ENCODE results near the gene FILIP1. TPM values are rescaled to one million over a fixed set of nuclear protein-coding genes. Genes with fewer than 3 reads are reported as not detected.

Gene FILIP1
- total RNA-seq, 1 donor from 2014 or later = 71.9 TPM

DNA sequence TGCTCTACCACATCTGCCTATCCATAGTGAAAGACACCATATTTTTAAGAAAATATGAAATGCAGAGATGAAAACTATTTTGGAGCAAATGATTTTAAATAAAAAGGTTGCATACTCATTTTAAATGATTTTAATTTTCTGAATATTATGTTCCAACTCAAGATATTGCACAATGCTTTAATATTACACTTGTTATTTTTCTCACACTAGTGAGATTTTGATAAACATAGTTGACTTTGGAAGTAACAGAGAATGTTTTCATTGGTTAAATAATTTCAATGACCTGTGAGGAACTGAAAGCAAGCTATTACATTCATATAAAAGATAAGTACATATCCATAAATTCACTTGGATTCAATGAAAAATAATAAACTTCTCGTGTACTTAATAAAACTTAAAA is 201.9 kb downstream of the FILIP1 start:
- DNase-seq = no peak

DNA sequence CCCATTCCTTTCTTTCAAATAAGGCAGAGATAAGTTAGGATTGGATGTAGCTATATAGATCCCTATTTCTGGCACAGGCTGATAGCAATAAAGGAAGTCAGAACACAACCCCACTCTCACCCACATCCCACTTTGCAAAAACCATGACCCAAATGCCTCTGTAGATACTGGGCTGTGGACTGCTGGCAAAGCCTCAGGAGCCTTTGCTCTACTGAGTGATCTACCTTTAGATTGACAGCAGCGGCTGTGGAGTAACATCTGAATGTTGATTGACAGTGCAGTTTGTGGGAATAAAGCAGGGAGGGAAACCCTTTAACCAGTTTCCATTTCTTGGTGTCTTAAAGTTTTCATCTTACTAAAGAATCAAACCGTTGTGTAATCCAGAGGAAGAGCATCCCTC is 202.3 kb downstream of the FILIP1 start:
- DNase-seq = no peak

- DNase-seq = peak; percentile 25
Measured at GRCh38 chr6:75290136-75290945, 203.3 kb downstream of the FILIP1 start.

GRCh38 chr6:75288023-75288422 is 205.6 kb downstream of the FILIP1 start:
- no peak for DNase-seq

DNA sequence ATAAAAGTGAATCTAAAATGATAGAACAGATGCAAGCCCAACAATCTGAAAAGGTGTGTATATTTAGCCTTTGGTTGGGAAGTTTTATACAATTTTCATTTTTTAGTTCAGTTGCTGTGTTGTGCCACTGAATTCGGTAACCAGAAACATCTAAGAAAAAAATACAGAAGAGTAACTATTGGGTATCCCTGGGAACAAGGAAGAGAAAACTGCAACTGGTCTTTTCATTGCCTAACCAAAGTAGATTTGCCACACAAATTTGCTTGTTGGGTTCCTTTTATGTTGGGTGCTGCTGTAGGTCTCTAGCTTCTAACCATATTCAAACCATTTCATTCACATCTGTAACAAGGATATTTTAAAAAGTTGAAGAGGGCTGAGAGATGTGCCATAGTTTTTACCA is 206.2 kb downstream of the FILIP1 start:
- no peak for DNase-seq

- DNase-seq = no peak
Measured at GRCh38 chr6:75286955-75287354, 206.6 kb downstream of the FILIP1 start.

- no peak for DNase-seq
Measured at GRCh38 chr6:75285283-75285639, 208.3 kb downstream of the FILIP1 start.

DNA sequence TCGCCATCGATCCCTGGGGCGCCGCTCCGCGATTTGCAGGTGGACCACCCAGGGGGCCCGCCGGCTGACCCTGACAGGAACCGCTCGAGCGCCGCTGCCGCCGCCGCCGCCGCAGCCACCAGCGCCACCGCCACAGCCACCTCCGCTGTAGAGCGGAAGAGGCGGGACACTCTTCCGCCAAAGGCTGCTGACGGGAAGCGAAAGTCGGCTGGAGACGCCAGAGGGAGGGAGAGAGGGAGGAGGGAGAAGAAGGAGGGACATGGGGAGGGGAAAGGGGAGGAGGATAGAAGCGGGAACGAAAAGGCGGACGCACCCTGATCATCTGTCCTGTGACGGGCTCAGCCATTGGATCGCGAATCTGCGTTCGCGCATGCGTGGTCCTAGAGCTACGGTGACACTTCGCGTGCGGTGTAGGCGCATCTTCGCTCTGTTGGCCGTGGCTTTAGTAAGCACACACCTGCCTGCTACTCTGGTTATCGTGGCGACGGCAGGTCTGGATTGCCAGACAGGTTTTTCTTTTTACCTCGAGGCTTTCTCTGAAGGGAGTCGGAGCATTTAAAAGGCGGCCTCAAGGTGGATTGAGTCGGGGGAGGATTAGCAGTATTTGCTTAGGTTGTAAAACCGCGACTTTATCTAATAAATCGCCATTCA is 208.8 kb downstream of the FILIP1 start, which contains the start of gene TMEM30A:
Gene TMEM30A, minus strand, starts transcription at position 161 of the 651 bp plus-strand sequence. Its CDS starts 154 bp downstream, at position 7.
- DNase-seq = peak; percentile 99

DNA sequence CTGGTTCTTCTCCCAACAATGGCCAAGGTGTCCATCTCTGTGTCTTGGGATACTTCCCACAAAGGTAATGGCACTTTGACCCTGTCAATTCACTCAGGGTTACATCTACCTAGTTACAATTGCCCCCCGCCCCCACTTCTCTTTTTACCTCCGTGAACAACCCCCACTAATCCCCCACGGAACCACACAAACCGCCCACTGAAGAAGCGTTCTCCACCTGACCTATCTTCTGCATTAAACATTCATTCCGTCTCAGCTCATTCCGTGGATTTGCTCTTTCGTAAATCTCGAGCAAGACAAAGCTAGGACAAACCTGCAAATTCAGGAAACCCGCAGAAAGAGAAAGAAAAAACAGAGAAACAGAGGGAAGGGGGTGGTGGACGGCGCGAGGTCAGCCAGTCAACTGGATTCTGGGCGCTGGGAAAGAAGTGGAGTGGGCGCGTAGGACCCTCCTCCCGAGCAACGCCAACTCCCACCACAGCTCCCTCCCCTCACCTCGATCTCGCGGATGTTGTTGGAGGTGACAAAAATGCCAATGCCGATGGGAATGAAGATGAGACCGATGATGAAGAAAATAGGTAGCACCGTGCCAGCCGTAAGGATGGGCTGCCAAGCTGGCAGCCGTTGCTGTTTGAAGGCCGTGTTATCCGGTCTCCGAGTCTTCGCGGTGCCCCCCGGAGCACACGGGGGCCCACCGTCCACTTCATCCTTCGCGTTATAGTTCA is 209.5 kb downstream of the FILIP1 start:
- peak; percentile 78 for DNase-seq

DNA sequence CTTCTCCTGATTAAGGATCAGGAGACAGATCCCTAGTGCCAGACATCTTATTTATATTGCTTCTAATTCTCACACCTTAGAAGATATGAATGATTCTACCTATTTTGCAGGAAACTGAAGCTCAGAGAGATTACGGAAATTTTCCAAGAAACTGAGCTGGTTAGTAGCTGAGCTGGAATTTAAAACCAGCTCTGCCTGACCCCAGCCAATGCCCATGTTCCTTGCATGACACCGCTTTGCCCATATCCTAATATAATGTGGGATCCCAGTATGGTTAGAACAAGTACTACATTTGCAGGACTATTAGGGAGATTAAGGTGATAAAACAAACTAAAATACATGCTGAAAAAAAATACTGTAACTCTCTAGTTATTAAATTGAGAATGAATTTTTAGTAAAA is 210.9 kb downstream of the FILIP1 start:
- DNase-seq = no peak

DNA sequence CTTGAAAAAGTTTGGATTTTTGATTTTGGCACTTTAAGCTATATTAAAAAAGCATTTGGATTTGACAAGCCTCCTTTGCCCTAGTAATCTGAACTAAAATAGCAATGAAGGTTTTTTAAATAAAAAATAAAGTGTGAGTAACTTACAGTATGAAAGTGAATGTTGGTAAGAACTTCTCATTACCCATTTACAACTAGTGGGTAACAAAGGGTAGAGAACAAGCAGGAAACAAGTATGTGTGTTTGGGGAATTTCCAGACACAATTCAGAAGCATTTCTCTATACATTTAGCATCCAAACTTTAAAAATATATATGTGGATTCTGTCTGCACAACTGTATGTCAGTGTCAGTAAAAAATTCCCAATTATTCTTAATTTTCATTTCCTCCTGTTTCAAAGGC is 211.9 kb downstream of the FILIP1 start:
- no peak for DNase-seq

DNA sequence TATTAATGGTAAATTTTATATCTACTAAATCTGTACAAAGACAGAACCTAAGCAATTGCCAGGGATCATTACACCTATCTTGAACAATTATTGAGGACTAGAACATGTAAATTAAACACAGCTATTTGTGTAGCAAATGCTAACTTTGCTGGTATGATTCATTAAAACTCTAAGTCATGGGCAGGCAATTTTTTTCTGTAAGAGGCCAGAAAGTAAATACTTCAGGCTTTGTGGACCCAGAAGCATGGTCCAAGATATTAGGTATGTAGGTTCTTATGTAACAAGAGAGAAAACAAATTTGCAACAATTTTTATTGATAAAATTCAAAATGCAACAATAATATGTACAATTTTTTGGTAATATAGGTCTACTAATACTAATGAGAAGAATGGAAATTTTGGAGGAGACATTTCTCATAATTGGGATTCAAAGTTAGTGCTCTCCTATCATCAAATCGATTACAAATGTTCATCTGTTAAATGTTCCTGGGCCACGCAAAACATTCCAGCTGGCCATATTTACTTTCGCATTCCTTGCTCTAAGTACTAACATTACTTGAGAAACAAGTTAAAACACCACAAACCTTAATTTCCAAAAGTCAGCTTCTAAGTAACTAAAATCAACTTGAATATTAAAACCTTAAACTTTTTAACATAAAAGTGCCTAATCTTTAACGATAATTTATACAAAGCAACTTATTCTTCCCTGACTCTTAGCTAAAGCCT is 213.3 kb downstream of the FILIP1 start:
- no peak for DNase-seq

- no peak for DNase-seq
Measured at GRCh38 chr6:75279418-75279817, 214.2 kb downstream of the FILIP1 start.

- no peak for DNase-seq
Measured at GRCh38 chr6:75278474-75279077, 215.0 kb downstream of the FILIP1 start.

DNA sequence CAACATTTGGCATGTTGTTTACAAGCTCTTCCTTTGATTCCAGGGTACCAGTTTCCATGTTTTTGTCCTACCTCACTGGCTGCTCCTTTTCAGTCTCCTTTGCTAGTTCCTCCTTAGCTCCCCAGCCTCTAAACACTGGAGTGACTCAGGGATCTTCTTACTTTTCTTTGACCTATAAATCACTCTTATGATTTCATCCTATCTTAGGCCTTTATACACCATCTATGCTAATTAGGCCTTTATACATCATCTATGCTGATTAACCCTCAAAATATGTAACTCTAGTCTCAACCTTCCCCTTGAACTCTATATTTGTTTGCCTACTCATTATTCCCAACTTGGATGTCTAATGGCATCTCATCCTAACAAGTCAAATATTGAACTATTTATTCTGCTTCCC is 218.5 kb downstream of the FILIP1 start:
- no peak for DNase-seq

DNA sequence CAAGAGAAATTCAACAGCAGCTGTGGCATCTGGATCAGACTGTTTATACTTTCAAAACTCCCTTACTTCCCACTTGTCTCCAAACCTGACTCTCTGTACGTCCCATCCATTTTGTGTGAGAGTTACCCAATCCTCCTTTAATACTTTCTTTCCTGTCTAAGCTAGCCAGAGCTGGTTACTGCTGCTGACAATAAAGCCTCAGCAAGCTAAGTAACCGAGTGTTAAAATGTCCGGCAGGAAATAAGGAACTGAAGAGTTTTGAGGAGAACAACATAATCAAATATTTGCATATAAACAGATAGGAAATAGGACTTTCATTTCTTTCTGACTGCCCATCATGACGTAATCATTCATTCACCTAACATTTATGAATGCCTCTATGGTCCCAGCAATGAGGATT is 220.6 kb downstream of the FILIP1 start:
- DNase-seq = no peak

- DNase-seq = no peak
Measured at GRCh38 chr6:75272145-75272840, 221.3 kb downstream of the FILIP1 start.

DNA sequence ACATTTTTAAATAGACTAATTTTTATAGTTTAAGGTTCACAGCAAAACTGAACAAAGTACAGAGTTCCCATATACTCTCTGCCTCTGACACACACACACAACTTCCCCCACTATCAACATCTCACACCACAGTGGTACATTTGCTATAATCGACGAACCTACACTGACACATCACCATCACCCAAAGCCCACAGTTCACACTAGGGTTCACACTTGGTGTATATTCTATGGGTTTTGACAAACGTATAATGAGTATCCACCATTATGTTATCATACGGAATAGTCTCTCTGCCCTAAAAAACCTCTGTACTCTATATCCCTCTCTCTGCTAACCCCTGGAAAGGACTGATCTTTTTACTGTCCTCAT is 224.6 kb downstream of the FILIP1 start:
- no peak for DNase-seq

DNA sequence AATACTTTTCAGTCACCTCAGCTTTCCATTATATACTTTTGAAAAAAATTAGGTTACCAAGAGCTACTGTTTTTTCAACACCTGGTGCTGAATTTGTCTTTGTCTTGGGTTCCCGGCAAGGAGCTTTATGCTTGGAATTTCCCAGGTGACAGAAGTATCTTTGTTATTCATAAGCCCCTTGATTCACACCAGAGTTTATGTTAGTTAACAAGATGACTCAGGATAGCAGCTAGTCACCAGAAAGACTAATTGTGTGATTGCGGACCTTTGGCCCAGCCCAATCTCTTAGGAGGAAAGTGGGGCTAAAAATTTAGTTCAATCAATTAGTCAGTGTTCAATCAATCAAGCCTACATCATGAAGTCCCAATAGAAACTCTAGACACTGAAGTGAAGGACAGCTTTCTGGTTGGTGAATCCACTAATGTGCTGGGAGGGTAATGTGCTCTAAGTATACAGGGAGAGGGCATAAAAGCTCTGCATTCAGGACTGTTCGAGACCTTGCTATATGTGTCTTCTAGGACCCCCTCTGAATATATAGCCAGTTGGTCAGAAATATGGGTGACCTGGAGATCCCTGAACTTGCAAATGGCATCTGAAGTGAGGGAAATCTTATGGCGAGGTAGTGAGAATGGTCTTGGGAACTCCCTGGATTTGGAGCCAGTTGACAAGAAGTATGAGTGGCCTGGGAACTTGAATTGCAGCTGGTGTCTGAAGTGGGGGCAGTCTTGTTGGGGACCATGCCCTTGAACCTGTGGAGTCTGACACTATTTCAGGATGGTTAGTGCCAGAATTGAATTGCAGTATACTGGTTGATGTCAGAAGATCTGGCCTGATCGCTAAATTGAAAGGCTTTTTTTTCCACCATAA is 225.2 kb downstream of the FILIP1 start:
- no peak for DNase-seq

GRCh38 chr6:75267461-75267860 is 226.1 kb downstream of the FILIP1 start:
- no peak for DNase-seq

Measured in tongue (tissue), 2 donors.